ENCODE measurements around the gene CCDC102B. TPM values are rescaled to one million over a fixed set of nuclear protein-coding genes. Genes with fewer than 3 reads are reported as not detected.

CCDC102B gene
- total and polyA plus RNA-seq, 2 donors (not counting 1 experiment from before 2014, with no cell fraction given), result 3.9 to 4.0 TPM

GRCh38 chr18:69008538-69008937 is 210.7 kb downstream of the CCDC102B start:
- Mint-ChIP-seq H3K27me3 (no peaks in the 10 kb centered on the region), H3K4me3 (no peak overlapping the region), H3K4me1 (no peaks in the 10 kb centered on the region), H3K27ac (no peak overlapping the region), H3K9me3 (ENCODE audit: insufficient read depth) (no peaks in the 10 kb centered on the region)
- Histone ChIP-seq H3K9ac (ENCODE audit: low read length) (no peak overlapping the region), H3K4me3 (ENCODE audit: control extremely low read depth in 1 of 5, extremely low read depth in 1 of 5, insufficient read depth in 1 of 5, low read depth in 2 of 5, low read length in 4 of 5) (no peak overlapping the region), H3K9me3 (ENCODE audit: control extremely low read depth in 1 of 3, control insufficient read depth in 2 of 3, insufficient read depth in 1 of 3, low read length in 2 of 3) (no peaks in the 10 kb centered on the region), H3K27ac (ENCODE audit: low read length in 2 of 2) (no peak overlapping the region), H3K79me2 (ENCODE audit: control insufficient read depth, insufficient read depth, low read length) (no peaks in the 10 kb centered on the region), H3K4me2 (replicated peaks; ENCODE audit: low read depth, low read length, poor library complexity, severe bottlenecking) (no peak overlapping the region), H3K27me3 (replicated peaks in 1 of 4; ENCODE audit: control extremely low read depth in 1 of 4, control insufficient read depth in 3 of 4, insufficient read depth in 4 of 4, low read length in 3 of 4) (no peaks in the 10 kb centered on the region), H3K36me3 (replicated peaks in 1 of 2; ENCODE audit: control extremely low read depth in 1 of 2, control insufficient read depth in 1 of 2, extremely low read depth in 1 of 2, insufficient read depth in 2 of 2, low read length in 1 of 2) (no peaks in the 10 kb centered on the region), H4K20me1 (ENCODE audit: control insufficient read depth, insufficient read depth, low read length, poor library complexity, severe bottlenecking) (no peaks in the 10 kb centered on the region), H2AFZ (ENCODE audit: insufficient read depth, low read depth, low read length, poor library complexity, severe bottlenecking) (no peak overlapping the region), H3K4me1 (ENCODE audit: control insufficient read depth in 2 of 2, insufficient read depth in 2 of 2, low read length in 2 of 2) (no peaks in the 10 kb centered on the region)
- intact Hi-C loops (cut with micrococcal nuclease), result no loop called here
- CTCF ChIA-PET, result no interaction called here
- ATAC-seq (ENCODE audit: low read depth) (no peak), DNase-seq (no peak)
- 89% methylated on average over 4 of the region's 5 CpGs for WGBS (ENCODE audit: insufficient coverage)
- TF ChIP-seq, protein P1, sequence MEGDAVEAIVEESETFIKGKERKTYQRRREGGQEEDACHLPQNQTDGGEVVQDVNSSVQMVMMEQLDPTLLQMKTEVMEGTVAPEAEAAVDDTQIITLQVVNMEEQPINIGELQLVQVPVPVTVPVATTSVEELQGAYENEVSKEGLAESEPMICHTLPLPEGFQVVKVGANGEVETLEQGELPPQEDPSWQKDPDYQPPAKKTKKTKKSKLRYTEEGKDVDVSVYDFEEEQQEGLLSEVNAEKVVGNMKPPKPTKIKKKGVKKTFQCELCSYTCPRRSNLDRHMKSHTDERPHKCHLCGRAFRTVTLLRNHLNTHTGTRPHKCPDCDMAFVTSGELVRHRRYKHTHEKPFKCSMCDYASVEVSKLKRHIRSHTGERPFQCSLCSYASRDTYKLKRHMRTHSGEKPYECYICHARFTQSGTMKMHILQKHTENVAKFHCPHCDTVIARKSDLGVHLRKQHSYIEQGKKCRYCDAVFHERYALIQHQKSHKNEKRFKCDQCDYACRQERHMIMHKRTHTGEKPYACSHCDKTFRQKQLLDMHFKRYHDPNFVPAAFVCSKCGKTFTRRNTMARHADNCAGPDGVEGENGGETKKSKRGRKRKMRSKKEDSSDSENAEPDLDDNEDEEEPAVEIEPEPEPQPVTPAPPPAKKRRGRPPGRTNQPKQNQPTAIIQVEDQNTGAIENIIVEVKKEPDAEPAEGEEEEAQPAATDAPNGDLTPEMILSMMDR (IDR thresholded peaks at IDR 0.05), result no peak
- no peak for TF ChIP-seq EZH2 (IDR thresholded peaks at IDR 0.05; ENCODE audit: borderline replicate concordance, insufficient read depth, low read depth, low read length, poor library complexity, severe bottlenecking)
- POLR2A ChIA-PET, result no interaction called here

DNA sequence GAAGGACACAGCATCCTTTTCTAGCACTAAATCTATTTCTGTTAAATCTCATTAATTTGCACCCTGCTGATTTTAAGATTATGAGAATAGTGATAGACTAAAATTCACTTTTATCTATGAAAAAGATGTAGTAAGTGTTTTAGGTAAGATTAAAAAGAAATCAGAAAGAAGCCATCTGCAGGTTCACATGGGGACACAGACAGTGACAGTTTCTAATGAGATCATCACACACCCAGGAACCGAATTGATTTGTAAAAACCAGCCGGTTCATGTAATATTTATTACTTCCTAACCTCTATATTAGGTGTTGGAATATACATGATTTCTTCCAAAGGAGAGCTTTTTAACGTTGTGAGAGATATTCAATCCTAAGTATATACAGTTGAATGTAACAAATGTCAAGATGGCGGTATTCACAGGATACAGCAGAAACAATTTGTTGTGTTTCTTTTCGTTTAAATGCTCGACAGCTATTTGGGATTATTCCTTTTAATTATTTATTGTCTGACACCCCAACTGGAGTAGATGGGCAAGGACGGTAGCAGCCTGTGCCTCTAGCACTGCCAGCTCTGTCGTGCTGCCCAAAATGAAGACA is 223.4 kb downstream of the CCDC102B start:
- Histone ChIP-seq H3K4me1 (ENCODE audit: control insufficient read depth in 2 of 2, insufficient read depth in 2 of 2, low read length in 2 of 2) (no peaks in the 10 kb centered on the region), H3K27ac (ENCODE audit: low read length in 2 of 2) (no peak overlapping the region), H2AFZ (ENCODE audit: insufficient read depth, low read depth, low read length, poor library complexity, severe bottlenecking) (no peak overlapping the region), H3K4me2 (replicated peaks; ENCODE audit: low read depth, low read length, poor library complexity, severe bottlenecking) (no peak overlapping the region), H3K9ac (ENCODE audit: low read length) (no peak overlapping the region), H4K20me1 (ENCODE audit: control insufficient read depth, insufficient read depth, low read length, poor library complexity, severe bottlenecking) (no peaks in the 10 kb centered on the region), H3K79me2 (ENCODE audit: control insufficient read depth, insufficient read depth, low read length) (no peaks in the 10 kb centered on the region), H3K36me3 (replicated peaks in 1 of 2; ENCODE audit: control extremely low read depth in 1 of 2, control insufficient read depth in 1 of 2, extremely low read depth in 1 of 2, insufficient read depth in 2 of 2, low read length in 1 of 2) (no peaks in the 10 kb centered on the region), H3K4me3 (ENCODE audit: control extremely low read depth in 1 of 5, extremely low read depth in 1 of 5, insufficient read depth in 1 of 5, low read depth in 2 of 5, low read length in 4 of 5) (no peak overlapping the region), H3K9me3 (ENCODE audit: control extremely low read depth in 1 of 3, control insufficient read depth in 2 of 3, insufficient read depth in 1 of 3, low read length in 2 of 3) (no peaks in the 10 kb centered on the region), H3K27me3 (replicated peaks in 1 of 4; ENCODE audit: control extremely low read depth in 1 of 4, control insufficient read depth in 3 of 4, insufficient read depth in 4 of 4, low read length in 3 of 4) (no peaks in the 10 kb centered on the region)
- TF ChIP-seq EZH2 (IDR thresholded peaks at IDR 0.05; ENCODE audit: borderline replicate concordance, insufficient read depth, low read depth, low read length, poor library complexity, severe bottlenecking), result no peak
- TF ChIP-seq, protein P1 (IDR thresholded peaks at IDR 0.05), result no peak
- POLR2A ChIA-PET, result no interaction called here
- Mint-ChIP-seq H3K4me1 (no peaks in the 10 kb centered on the region), H3K4me3 (no peak overlapping the region), H3K9me3 (ENCODE audit: insufficient read depth) (no peaks in the 10 kb centered on the region), H3K27ac (no peak overlapping the region), H3K27me3 (no peaks in the 10 kb centered on the region)
- intact Hi-C loops (cut with micrococcal nuclease), result no loop called here
- CTCF ChIA-PET, result no interaction called here
- WGBS (ENCODE audit: insufficient coverage), result 100% methylated on average over 2 of the region's 8 CpGs
- no peak for ATAC-seq (ENCODE audit: low read depth)
- DNase-seq, result no peak
